RPMI7951 (cell line): ENCODE results near the gene AGO3. TPM values are rescaled to one million over a fixed set of nuclear protein-coding genes. Genes with fewer than 3 reads are reported as not detected.
"Not testable (repeated sequence)": the region's sequence is repeated elsewhere in the genome, so short reads cannot be mapped to it uniquely, and the experiment has no call there.

Experiments used
- DNase-seq: peaks from one replicate; pipeline ENCODE4 v3.0.0-alpha.2; 2012; ENCODE audit warnings: low read depth
- total RNA-seq: library from RNA; depleted of rRNA; stranded (reverse); fragments of >200 nt; shearing (Covaris generic); gene quantifications from 2 replicates; pipeline ENCODE4 v1.2.3, GENCODE V29; 2014

The AGO3 gene
- total RNA-seq, 1 experiment from 2014 or later = 13.9 TPM

- peak; percentile 45 for DNase-seq
Measured at GRCh38 chr1:36008546-36009197, 77.8 kb downstream of the AGO3 start.

DNA sequence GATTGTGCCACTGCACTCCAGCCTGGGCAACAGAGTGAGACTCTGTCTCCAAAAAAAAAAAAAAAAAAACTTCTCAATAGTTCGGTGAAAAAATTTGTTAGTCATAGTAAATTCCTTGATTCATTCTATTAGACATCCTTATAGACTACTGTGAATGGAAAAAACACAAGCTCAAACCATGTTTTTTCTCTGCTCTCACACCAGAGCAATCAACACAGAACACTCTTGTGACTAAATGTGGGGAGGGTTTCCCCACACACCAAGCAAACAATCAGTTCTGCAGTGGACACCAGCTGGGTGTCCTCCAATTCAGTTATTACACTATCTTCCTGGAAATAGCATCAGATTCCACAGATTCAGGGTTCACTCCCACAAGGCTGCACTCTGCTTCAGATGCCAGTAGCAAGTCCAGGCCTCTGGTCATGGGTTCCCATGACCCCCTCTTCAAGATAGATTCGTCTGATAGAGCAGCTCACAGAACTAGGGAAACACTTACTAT lies 83.9 kb downstream of the AGO3 start:
- DNase-seq = no peak

DNA sequence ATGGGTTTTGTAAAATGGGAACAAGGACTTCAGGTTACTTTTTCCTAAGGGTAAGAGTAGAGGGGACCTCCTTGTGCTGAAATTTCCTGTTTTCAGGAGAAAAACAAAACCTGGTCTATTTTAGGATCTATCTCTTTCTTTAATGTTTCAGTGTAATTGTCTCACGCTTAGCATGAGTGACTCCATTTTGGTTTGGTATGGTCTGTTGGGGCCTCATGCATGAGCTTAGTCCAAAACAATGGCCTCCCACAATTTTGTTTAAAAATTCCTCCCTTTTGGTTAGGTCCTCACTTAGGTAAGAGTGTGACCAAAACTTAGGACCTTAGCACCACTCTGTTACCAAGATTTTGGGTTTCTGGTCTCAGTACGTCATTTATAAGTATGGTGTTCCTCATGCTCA lies 85.8 kb downstream of the AGO3 start:
- DNase-seq = no peak

DNA sequence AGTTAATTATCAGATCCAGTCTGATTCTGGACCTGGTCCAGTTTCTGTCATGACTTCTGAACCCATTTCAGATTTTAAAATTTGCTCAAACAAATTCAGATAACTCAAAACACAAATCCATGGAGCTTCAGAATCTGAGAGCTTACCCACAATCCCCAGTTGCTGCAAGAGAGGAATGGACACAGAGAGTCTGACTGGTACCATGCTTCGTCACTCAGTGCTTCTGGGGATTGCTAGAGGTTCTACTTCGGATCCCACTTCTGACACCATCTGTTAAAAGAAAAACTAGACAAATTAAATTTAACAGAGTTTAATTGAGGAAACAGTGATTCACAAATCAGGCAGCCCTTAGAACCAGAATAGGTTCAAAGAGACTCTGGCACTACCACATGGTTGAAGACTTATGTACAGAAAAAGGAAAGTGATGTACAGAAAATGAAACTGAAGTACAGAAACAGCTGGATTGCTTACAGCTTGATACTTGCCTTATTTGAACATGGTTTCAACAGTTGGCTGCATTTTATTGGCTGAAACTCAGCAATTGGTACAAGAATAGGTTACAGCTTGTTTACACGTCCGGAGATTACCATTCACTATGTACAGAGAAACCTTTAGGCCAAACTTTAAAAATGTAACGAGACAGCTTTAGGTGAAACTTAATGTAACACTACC lies 92.3 kb downstream of the AGO3 start:
- no peak for DNase-seq

- DNase-seq = not testable (repeated sequence)
Measured at GRCh38 chr1:36024024-36024423, 93.1 kb downstream of the AGO3 start.

- DNase-seq = no peak
Measured at GRCh38 chr1:36024847-36025246, 93.9 kb downstream of the AGO3 start.

- no peak for DNase-seq
Measured at GRCh38 chr1:36027766-36028165, 96.9 kb downstream of the AGO3 start.

- no peak for DNase-seq
Measured at GRCh38 chr1:36031441-36031840, 100.5 kb downstream of the AGO3 start.

GRCh38 chr1:36034692-36035091 lies 103.8 kb downstream of the AGO3 start:
- peak; percentile 10 for DNase-seq

DNA sequence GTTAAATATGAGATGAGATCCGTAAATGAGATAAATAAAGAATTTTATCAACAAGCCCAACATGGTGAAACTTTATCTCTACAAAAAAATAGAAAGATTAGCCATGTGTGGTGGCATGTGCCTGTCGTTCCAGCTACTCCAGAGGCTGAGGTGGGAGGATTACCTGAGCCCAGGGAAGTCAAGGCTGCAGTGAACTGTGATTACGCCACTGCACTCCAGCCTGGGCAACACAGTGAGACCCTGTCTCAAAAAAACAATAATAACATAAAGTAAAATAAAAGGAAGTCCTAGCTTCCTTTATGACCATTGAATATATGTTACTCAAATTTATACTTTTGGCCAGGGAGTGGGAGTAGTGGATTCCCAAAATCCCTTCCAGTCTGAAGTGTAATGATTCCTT lies 104.2 kb downstream of the AGO3 start:
- DNase-seq = no peak

DNA sequence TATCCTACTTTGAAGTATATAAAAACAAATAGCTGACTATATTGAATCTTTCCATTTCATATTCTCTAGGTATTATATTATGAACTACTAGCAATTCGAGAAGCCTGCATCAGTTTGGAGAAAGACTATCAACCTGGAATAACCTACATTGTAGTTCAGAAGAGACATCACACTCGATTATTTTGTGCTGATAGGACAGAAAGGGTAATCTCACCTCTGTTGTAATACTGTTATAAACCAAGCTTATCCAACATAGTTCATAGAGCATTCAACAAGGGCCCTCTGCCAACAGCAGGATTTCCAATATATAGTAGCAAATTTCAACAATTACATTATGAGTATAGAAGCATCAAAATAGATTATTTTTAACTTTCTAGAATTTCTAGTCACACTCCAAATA lies 109.3 kb downstream of the AGO3 start:
- no peak for DNase-seq

GRCh38 chr1:36051821-36052220 lies 120.9 kb downstream of the AGO3 start:
- DNase-seq = no peak

- DNase-seq = no peak
Measured at GRCh38 chr1:36053978-36054377, 123.1 kb downstream of the AGO3 start.

DNA sequence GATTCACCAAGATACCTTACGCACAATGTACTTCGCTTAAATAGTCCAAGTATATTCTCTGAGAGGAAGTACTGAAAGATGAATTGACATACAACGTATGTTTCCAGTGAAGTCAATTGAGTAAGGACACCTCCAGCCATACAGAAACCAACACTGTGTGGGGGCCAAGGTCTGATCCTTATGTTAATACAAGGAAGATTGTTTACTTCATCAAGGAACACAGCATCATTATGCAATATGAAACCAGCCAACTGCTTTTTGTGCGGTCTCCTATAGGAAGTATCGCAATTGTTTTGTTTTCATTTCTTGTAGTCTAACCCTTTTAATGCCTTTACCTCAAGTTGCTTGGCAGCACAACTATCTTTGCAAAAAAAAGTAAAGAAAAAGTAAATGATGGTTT lies 124.8 kb downstream of the AGO3 start:
- no peak for DNase-seq

DNA sequence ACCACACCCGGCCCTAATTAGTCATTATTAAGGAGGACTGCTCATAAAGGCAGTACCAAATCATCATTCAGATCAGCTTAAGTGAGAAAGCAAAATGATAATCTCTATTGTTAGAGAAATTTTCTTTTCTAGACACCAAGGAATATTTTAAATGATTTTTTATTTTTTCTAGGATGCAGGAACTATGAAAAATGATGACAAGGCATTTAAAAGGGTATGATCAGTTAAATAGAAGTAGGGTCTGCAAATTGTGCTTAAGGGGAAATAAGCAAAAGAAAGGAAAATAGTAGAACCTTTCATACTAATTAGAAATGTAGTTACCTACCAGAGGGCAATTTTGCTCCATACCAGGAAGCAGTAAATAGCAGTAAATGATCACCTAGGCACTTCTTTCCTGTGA lies 131.4 kb downstream of the AGO3 start:
- DNase-seq = no peak

DNA sequence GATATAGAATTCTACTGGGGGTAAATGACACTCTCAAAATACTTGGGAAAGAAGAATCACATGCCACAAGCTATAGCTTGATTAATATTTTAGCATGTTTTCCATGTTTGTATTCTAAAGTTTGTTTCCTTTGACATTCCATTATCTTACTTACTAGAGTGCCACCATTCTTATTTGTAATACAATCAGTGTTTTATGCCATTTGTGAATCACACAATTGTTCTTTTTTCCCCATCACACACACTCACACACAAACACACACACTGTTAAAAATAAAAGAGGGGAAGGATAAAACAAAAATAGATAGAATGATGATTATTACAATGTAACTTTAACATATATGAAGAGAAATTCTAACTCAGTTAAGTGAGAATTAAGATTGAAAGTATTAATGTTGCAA lies 137.0 kb downstream of the AGO3 start:
- DNase-seq = no peak

DNA sequence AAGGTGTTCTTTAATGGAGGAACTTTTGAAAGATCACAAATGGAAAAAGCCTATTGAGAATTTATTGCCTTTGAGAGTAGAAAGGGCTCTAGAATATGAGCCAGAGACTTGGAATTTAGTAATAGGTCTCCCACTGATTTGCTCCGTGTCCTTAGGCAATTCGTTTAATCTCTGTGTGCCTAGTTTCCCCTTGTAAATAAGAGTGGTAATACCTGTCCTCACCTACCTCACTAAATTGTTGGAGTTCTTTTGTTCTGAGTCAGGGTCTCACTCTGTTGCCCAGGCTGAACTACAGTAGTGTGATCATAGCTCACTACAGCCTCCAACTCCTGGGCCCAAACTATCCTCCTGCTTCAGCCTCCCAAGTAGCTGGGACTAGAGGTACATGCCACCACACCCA lies 138.0 kb downstream of the AGO3 start:
- no peak for DNase-seq

GRCh38 chr1:36070349-36070748 lies 139.4 kb downstream of the AGO3 start:
- DNase-seq = no peak

- DNase-seq = no peak
Measured at GRCh38 chr1:36076979-36077573, 146.2 kb downstream of the AGO3 start.

DNA sequence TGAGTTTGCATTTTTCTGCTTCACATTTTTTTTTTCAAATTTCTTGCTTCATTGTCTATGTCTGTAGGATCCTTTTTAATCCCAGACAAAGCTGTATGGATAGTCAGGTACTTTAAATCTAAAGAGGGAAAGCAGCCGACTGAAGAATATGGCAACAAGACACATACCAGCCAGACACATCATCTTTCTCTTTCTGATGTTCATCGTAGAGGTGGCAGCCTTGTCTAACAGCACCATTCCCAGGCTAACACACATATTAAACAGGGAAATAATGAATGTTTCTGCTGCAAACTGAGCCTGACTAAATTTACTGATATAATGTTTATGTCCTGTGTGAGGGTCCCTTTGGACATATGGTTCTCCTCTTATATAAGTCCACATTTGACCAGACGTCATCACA lies 149.3 kb downstream of the AGO3 start:
- DNase-seq = no peak

DNA sequence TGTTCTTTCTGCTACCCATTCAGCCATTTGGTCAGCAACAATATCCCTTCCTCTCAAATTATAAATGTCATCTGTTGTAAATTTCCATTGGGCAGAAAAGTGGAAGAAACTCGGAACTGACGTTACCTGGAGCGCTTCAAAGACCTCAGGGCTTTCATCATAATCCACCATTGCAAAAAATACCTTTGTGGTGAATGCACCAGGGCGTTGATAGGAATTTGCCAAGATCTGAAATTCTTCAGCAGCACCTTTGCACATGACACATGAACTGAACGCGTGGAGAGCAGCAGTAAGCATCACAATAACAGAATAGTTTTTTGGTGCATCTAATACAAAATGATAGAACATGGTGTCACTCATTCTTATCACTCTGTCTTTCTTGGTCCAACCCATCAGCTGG lies 149.9 kb downstream of the AGO3 start:
- no peak for DNase-seq

GRCh38 chr1:36081926-36082485 lies 151.1 kb downstream of the AGO3 start:
- no peak for DNase-seq

GRCh38 chr1:36083219-36083618 lies 152.3 kb downstream of the AGO3 start:
- DNase-seq = no peak
